HG03159 (cell line): Measurements from ENCODE around the gene POU1F1.
"Not testable (repeated sequence)": the region's sequence is repeated elsewhere in the genome, so short reads cannot be mapped to it uniquely, and the experiment has no call there.

ENCODE experiments used
- ATAC-seq: cut with Tn5 transposase; IDR thresholded peaks from one replicate; pipeline ENCODE4 v1.9.1; 2021; ENCODE audit warnings: mild to moderate bottlenecking, moderate library complexity; ENCODE audit not compliant: unreplicated experiment

Gene POU1F1

DNA sequence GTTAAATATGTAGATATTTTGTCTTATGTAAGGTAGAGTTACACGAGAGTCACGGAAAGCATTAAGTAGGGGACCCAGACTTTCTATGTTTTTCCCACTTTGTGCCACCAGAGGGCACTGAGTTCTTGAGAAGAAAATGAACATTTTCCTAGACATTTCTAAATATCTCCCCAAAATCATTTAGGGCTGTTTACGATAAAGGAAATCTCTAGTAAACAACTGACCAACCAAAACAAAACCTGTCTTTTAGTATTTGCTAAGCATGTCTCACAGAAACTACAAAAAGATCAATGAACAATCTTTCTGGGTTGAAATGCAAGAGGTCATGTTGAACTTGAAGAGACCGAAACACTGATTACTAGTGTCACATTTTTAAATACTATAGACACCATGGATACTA lies 16.1 kb downstream of the POU1F1 start:
- ATAC-seq, result peak; percentile 90

DNA sequence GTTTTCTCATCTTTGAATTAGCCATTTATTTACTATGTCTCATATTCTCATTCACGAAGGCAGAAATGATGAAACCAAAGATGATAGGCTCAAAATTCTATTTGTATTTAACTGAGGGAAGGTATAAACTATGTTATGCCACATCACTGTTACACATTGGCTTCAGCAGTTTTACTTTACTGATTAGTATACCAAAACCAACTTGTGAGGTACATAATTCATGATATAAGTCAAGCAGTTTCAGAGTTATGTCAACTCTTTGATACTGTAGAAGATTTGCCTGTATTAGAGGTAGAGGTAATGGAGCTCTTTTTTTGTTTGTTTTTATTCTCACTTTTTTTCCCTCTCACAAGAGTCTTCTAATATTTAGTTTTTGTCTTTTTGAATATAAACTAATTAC lies 26.4 kb downstream of the POU1F1 start:
- no peak for ATAC-seq

DNA sequence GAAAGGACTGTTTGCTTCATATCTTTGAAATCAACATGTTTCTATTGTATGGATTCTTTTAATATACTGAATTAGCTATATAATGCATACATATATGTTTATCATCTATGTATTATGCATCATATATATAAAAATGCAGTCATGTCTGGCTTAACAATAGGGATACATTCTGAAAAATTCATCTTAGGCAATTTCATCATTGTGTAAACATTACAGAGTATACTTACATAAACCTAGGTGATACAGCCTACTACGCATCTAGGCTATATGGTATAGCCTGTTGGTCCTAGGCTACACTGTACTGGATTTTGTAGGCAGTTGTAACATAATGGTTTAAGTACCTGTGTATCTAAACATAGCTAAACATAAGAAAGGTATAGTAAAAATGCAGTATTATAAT lies 27.6 kb downstream of the POU1F1 start:
- no peak for ATAC-seq

DNA sequence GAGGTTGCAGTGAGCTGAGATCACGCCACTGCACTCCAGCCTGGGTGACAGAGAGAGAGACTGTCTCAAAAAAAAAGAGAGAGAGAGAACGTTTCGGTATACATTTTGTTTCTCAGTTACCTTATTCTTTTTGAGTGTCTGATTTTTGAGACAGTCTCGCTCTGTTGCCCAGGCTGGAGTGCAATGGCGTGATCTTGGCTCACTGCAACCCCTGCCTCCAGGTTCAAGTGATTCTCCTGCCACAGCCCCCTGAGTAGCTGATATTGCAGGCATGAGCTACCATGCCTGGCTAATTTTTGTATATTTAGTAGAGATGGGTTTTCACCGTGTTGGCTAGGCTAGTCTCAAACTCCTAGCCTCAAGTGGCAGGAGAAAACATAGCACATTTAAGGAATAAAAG lies 28.2 kb downstream of the POU1F1 start:
- not testable (repeated sequence) for ATAC-seq

DNA sequence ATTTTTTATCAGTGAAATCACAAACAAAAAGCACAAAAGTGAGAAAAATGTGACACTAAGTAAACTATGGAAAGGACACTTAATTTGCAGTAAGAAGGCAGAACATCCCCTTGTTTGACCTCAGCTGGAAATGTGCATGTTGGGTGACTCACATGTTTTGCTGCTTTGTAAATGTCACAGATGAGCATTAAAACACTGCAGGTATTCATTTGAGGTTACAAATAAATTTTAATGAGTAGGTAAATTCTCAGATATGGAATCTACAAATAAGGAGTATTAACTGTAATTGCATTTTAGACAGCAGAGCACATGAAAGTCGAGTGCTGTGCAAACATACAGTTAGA lies 29.0 kb downstream of the POU1F1 start:
- no peak for ATAC-seq

DNA sequence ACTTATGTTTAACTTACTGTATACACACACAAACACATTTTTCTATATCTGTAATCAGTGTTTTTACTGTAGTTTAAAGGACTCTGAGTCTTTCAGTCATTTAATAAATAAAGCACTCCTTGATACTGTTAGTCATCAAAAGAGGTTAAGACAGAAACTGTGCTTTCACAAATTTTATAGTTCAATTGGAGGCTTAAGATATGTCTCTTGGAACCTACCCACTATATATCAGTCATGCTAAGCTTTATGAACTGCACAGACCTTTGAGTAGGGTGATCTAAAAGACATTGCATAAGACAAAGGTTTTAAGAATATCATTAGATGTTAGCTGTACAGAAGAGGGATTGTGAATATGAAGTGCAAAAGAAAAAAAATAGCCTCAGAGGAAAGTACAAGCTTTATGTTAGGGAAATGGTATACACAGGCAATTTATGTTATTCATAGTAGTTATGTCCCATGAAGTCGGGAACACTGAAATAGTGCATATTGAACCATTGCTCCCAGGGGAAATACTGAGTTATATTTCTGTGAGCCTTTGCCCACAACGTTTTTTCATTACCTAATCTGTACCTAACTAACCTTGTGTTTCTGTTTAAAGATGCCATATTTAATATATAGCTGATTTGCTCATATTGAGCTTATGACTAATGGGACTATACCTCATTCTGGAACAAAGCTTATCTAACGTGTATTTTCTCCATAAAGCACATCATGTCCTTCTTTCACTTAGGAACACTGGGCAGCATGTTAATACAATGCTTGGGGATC lies 29.5 kb downstream of the POU1F1 start:
- no peak for ATAC-seq

DNA sequence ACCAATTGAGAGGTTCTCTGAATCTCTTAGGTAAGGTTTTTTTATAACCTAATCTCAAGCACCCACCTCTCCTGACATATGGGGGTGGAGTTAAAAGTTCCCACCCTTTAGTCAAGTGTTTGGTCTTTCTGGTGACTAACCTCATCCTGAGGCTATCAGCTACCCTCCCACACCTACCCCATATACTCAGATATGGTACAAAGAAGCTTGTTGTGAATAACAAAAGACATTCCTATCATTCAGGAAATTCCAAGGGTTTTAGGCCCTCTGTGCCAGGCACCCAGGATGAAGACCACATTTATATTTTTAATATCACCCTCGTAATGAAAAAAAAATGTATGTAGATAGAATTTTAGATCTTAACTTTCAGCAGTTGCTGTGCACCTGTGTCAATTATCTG lies 40.3 kb downstream of the POU1F1 start:
- no peak for ATAC-seq

DNA sequence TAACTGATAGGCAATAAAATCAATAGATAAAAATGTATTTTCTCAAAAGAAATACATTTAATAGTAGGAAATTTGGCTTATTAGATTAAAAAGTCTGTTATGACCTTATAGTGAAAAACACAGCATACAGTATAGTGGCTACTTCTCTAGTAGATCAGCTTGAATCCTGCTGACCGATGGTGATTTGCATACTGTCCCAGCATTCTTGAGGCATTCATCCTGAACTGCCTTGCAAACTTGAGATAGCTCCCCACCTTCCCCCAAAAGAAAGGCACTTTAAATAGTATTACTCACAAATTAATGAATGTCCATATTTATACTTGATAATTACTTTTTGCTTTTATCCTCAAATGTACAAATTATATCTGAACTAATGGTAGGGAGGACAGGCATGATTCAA lies 42.6 kb downstream of the POU1F1 start:
- ATAC-seq, result no peak

DNA sequence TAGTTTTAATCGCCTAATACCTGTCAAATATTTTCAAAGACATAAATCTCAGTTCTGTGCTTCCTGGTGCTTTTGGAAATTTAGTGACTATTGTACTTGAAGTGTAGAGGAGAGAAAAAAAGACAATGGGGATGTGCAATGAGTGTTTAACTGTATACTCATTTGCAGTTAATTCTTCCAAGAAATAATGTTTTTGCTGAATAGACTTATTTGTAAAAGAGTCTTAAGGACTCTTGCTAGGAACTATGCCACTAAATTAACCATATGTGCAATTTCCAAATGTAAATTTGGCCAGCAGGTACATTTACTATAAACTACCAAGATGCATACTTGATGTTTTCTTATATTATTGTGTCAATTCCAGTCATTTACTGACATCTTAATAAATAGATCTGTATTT lies 47.3 kb downstream of the POU1F1 start:
- ATAC-seq, result no peak

DNA sequence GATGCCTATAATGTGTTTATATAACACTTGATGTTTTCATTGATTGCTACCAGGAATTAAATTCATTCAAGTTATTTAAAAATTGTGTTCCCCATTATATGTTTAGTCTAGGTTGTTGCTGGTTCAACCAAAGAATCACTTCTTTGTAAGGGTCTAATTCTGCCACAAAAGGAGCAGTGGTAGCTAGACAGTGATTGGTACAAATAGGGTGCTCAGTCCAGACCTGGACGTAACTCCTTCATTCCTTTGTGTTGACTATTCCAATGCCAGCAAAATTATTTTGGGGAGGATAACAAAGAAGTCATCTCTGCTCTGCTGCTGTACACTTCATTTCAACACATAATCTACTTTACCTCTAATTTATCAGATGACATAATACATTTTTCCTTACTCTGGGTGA lies 48.1 kb downstream of the POU1F1 start:
- ATAC-seq, result no peak

DNA sequence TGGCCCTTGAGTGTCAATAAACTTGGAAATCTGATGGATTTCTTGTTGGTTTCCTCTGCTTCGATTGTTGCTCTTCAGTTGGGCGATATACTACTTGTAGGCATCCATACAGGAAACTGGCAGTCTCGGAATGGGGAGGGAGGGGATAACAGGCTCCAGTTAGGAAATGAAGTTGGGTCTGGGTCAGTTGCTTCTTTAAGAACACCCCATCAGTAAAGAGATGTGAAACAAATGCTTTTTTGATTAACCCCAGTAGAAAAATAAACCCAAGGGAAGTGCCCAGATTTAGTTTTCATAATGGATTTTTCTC lies 48.6 kb downstream of the POU1F1 start:
- peak; percentile 1 for ATAC-seq

DNA sequence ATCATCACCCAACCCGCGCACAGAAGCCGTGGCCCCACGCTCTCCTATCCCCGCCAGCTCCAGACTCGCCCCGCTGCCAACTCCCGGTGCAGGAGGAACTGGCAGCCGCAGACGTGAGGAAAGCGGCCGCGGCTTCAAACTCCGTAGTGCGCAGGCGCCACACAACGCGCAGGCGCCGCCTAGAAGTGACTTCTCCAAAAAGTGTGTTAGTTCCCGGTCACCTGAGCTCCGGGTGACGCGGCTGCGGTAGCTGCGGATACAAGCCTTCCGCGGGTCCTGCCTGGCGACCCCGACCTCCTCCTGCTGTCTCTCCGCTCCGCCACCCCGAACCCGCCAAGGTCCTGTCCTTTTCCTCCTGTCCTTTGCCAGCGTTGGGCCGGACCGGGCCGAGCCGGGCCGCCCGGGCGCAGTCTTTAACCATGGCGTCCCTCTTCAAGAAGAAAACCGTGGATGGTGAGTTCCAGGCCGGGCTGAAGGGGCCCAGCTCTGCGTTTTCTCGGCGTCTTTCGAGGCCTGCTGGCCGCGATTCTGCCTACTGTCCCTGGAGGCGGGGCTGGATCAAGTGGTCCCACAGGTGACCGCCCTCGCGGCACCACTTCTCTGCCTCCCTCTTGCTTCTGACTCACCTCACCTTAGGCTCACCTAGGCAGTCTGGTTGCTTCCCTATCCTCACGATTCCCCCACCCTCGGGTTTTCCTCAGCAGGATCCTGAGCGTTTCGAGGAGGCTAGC lies 49.1 kb downstream of the POU1F1 start, which contains the start of gene CHMP2B:
TSS of gene CHMP2B (plus strand) at position 206 of the 731 bp plus-strand sequence. CDS start at position 420, 214 bp downstream.
- ATAC-seq, result peak; percentile 96

DNA sequence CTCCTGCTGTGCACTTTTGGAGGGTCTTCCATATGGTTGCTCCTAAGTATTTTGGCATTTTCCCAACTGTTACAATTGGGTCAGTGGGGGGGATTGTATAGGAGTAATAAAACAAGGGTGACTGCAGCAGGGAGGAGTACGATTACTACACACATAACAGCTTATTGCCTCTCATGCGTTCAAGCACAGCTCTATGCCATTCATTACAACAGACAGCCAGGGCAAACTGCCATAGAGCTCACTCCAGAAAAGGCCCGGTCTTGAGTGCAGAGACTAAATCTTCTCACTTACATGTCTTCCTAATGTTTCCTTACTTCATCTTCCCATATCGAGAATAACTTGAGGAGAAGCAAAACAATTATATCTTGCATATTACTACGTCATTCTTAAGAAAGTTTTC lies 50.7 kb downstream of the POU1F1 start:
- ATAC-seq, result no peak

DNA sequence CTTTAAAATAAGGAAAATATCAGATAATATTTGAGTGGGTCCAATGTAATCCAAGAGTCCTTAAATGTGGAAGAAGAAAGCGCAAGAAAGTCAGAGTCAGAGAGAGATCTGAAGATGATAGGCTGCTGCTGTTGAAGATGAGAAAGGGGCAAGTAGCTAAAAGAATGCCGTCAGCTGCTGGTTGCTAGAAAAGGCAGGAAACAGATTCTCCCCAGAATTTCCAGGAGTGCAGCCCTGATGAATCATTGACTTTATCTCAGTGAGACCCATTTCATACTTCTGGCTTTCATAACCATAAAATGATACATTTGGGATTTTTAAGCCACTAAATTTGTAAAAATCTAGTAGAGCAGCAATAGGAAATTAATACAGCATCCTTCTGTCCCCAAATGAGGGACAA lies 56.8 kb downstream of the POU1F1 start:
- no peak for ATAC-seq

DNA sequence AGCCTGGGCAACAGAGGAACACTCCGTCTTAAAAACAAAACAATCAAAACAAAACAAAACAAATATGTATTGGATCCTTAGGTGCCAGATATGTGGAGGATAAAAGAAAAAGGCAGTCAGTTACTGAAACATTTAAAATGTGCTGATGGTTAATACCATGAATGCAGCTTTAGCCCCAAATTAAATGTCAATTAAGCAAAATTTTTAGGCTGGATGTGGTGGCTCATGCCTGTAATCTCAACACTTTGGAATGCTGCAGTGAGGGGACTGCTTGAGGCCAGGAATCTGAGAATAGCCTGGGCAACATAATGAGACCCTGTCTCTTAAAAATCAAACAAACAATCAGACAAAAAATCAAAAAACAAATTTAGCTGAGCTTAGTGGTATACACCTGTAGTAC lies 57.8 kb downstream of the POU1F1 start:
- ATAC-seq, result no peak
